GM19452 (cell line): Measurements from ENCODE around the gene NYAP1.
"Not testable (repeated sequence)": the region's sequence is repeated elsewhere in the genome, so short reads cannot be mapped to it uniquely, and the experiment has no call there.

Experiments used
- ATAC-seq: cut with Tn5 transposase; IDR thresholded peaks from one replicate; pipeline ENCODE4 v1.9.1; 2021; ENCODE audit not compliant: unreplicated experiment

The NYAP1 gene

DNA sequence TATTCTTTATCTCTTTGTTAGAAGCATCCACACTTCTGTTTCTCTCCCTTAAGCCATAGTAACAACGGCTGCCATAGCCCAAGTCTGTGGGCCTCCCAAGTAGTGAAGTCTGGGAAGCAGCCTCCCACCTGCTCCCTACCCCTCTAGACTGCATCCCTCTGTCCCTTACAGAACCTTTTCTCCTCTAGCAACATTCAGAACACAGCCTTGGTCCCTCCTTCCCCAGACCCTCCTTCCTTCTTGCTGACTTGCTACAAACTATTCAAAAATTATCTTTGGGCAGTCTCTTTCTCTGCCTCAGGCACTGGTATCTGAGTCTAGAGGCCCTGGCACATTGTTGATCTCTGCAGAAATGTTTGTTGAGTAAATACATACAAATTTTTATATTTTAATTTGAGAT is 2.3 kb upstream of the NYAP1 start:
- ATAC-seq: no peak

DNA sequence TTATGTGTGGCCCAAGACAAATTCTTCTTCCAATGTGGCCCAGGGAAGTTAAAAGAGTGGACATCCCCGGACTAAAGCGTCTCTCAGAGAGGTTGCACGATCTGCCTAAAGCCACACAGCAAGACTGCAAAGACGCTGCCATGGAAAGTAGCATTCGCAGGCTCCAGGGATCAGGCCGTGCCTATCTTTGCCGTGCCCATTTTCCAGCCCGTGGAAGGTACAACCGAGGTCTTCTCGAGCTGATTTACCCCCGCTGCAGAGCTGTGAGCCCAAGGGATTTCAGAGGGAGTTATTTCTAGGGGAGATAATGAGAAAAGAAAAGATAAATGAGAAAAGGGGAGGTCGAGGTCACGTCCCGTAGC is 1.0 kb upstream of the NYAP1 start:
- no peak for ATAC-seq

DNA sequence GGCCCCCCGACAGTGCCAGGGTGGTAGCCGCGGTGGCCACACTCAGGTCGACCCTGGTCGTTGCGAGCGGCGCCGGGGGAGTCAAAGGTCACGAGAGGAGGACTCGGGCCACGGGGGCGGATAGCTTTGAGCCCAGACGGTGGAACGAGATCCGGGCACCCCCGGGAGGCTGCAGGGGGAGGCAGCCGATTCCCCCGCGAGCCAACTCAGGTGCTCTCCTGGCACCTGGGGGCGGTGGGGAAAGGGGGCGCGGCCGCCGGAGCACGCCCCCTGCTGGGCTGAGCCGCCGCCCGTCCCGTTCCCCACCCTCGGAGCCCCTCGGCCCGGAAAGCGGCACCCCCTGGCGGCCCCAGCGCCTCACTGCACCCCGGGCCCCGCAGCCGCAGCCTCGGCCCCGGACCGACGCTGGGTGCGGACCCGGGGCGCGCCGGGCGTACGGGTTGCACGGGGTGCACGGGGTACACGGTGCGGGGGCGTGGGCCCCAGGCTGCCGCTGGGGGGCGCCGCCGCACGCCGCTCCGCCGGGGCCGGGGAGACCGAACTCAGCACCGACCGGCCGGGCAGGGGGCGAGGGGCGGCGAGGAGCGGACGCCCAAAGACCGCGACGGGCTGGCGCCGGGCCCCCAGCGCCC is 521 bp upstream of the NYAP1 start:
- peak; percentile 52 for ATAC-seq

DNA sequence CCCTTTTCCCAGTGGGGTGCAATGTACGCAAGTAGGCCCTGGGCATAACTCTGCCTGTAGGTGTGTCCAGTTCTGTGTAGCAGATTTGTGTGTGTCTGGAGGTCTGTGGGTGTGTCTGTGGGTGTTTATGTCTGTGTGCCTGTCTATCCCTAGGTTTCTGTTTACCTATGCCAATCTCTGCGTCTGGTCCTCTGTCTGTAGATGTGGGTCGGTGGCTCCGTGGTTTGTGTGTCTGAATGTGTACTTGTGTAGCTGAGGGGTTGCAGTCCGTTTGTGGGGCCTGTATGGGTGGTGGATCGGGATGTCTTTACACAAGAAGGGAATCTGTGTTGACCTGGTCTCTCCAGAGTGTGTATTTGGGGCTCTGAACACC is 932 bp downstream of the NYAP1 start:
- no peak for ATAC-seq

DNA sequence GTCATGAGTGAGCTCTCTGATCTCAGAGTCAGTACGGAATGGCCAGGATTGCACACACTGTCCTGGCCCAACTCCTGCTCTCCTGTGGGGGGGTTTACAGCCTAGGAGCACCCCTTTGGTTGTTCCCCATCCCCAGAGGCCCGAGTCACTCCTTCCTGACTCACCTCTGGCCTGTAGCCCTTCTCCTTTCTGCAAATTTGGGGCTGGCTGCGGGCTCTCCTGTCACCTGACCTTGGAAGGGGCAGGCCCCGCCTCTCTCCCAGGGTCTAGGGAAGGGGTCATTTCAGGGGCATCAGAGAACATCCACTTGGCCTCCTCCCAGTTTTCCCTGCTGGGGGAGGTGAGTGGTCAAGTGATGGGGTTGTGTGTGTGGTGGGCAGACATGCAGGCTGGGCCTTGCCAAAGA is 1.7 kb downstream of the NYAP1 start:
- no peak for ATAC-seq

DNA sequence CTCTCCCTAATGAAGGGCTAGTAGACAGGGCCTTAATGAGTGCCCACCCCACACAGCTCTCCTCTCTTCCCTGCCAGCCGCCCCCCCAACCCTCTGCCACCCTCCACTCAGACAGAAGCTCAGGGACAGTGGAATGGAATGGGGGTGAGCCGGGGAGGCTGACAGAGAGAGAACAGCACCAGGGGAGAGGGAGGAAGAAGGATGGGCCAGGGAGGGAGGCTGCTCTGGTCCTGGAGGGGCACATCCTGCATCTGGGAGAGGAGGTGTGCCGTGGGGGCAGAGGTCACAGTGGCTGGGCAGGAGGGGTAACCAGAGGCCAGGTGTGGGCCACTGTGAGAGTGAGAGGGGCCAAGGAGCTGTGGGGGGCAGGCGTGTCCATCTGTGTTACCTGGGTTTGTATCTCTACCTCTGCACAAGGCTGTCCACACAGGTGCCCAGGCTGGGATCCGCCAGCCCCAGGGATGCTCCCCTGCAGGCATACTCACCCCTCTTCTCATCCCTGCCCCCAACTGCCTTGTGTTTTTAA is 2.4 kb downstream of the NYAP1 start:
- ATAC-seq: no peak

DNA sequence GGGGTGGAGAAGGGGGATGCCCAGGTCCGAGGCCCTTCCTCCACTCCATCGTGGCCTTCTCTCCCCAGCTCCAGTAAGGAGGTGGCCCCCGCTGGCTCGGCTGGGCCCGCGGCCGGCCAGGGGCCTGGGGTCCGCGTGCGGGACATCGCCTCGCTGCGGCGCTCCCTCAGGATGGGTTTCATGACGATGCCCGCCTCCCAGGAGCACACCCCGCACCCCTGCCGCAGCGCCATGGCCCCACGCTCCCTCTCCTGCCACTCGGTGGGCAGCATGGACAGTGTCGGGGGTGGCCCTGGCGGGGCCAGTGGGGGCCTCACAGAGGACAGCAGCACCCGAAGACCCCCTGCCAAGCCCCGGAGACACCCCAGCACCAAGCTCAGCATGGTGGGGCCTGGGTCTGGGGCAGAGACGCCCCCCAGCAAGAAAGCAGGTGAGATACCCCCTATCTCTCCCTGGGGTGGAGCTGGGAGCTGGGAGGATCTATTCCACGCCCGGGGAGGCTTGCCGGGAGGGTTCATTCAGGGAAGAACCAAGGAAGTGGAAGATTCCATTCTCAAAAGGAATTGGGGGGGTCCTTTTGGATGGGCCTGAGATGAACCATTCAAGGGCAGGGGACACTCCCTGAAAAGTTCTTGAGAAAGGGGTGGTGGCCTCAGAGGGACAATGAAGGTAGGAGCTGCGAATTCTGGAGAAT is 3.2 kb downstream of the NYAP1 start:
- ATAC-seq: no peak

DNA sequence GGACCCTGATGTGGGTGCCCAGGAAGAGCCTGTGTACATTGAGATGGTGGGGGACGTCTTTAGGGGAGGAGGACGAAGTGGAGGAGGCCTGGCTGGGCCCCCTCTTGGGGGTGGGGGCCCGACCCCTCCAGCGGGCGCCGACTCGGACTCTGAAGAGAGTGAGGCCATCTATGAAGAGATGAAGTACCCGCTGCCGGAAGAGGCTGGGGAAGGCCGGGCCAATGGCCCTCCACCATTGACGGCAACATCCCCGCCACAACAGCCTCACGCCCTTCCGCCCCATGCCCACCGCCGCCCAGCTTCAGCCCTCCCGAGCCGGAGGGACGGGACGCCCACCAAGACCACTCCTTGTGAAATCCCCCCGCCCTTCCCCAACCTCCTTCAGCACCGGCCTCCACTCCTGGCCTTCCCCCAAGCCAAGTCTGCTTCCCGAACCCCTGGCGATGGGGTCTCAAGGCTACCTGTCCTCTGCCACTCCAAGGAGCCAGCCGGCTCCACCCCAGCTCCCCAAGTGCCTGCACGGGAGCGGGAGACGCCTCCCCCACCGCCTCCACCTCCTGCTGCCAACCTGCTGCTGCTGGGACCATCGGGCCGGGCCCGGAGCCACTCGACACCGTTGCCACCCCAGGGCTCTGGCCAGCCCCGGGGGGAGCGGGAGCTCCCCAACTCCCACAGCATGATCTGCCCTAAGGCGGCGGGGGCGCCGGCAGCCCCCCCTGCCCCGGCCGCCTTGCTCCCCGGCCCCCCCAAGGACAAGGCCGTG is 4.8 kb downstream of the NYAP1 start:
- no peak for ATAC-seq

DNA sequence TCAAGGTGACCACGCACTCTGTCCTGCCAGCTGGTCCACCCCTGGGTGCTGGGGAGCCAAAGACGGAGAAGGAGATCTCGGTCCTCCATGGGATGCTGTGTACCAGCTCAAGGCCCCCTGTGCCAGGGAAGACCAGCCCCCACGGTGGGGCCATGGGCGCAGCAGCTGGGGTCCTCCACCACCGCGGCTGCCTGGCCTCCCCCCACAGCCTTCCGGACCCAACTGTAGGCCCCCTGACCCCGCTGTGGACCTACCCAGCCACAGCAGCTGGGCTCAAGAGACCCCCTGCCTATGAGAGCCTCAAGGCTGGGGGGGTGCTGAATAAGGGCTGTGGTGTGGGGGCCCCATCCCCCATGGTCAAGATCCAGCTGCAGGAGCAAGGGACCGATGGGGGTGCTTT is 5.4 kb downstream of the NYAP1 start:
- no peak for ATAC-seq

DNA sequence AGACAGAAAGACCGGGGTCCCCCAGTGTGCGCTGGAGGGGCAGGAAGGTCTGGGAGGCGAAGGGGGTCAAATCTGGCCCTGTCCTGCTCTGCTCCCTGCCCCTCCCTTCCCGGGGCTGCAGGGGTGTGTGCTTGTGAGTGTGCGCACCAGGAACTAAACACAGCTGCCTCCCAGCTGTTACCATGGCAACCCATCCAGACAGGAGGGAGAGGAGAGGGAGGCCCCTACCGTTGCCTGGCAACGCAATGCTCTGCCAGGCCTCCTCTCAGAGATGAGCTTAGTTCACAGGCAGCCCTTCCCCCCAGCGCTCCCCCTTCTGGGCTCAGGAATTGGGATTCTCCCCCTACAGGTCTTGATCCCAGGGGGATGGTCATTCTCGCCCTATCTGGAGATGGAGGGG is 6.1 kb downstream of the NYAP1 start:
- ATAC-seq: no peak

DNA sequence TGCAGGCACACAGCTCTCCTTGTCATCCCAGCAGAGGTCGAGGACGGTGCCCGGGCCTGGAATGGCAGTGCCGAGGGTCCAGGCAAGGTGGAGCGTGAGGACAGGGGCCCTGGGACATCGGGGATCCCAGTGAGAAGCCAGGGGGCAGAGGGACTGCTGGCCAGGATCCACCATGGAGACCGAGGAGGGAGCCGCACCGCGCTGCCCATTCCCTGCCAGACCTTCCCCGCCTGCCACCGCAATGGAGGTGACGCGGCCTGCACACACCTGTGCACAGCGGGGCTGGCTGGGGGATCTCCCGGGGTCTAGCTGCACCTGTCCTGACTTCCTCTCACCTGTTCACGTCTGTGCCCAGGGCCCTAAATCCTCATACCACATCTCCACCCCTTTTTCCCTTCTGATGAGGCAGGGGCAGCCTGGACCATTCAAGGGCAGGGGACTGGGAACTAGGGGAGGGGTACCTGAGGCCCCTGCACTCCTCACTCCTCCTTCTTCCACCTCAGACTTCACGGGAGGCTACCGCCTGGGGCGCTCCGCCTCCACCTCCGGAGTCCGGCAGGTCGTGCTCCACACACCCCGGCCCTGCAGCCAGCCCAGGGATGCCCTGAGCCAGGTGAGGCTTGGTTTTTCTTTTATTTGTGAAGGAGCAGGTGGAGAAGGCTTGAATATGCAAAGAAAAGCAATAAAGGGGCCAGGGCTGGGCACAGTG is 6.9 kb downstream of the NYAP1 start:
- no peak for ATAC-seq

DNA sequence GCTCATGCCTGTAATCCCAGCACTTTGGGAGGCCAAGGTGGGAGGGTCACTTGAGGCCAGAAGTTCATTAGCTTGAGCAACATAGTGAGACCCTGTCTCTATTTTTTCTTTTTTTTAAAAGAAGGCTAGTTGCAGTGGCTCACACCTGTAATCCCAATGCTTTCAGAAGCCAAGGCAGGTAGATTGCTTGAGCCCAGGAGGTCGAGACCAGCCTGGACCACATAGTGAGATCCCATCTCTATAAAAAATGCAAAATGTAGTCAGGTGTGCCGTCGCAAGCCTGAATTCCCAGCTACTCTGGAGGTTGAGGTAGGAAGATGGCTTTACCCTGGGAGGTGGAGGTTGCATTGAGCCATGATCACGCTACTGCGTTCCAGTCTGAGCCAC is 7.5 kb downstream of the NYAP1 start:
- no peak for ATAC-seq

DNA sequence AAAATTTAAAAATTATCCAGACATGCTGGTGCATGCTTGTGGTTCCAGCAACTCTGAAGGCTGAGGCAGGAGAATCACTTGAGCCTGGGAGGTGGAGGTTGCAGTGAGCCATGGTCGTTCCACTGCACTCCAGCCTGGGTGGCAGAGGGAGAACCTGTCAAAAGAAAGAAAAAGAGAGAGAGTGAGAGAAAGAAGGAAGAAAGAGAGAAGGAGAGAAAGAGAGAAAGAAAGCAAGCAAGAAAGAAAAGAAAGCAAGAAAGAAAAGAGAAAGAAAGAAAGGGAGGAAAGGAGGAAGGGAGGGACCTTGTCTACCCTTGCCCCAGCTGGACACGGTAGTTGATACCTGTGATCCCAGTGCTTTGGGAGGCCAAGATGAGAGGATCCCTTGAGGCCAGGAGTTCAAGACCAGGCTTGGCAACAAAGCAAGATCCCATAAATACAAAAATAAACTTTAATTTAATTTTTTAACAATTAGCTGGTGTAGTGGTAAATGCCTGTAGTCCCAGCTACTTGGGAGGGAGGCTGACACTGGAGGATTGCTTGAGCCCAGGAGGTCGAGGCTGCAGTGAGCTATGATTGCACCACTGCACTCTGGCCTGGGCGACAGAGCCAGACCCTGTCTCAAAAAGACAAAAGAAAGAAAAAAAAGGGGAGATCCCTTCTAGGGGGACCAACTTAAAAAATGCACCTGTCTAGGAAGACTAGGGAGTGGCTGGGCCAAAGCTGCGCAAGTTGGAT is 9.2 kb downstream of the NYAP1 start:
- ATAC-seq: no peak

DNA sequence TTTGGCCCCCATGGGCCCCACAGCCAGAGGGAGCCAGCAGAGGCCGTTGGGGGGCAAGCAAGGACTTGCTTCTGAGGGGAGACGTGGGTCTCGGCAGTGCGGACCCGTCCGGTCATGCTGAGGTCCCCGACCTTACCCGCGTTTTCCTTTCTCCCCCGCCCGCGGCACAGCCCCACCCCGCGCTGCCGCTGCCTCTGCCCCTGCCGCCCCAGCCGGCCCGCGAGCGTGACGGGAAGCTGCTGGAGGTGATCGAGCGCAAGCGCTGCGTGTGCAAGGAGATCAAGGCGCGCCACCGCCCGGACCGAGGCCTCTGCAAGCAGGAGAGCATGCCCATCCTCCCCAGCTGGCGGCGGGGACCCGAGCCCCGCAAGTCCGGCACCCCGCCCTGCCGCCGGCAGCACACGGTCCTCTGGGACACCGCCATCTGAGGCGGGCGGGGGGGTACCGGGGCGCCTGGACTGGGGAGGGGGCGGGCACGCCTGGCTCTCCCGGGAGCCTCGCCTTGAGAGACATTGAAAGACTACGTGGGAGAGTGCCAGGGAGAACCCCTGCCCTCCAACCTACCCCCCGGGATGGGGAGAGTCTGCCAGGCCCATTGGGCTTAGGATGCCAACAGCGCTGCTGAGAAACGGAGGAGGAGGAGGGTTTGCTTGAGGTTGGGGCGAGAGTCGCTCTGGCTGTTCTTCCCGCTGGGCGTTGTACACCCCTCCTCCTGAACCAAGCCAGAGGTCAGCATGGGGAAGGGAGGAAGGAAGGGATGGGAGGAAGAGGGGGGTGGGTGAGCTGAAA is 9.9 kb downstream of the NYAP1 start:
- ATAC-seq: no peak

DNA sequence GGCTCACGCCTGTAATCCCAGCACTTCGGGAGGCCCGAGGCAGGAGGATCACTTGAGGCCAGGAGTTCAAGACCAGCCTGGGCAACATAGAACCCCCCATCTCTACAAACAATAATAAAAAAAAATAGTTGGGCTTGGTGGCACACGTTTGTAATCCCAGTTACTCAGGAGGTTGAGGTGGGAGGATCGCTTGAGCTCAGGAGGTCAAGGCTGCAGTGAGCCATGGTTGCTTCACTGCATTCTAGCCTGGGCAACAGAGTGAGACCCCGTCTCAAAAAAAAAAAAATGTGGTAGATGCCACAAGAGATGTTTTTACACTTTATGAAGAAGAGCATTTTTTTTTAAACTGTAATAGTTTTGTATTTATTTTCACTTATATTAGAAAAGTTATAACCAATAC is 12.8 kb downstream of the NYAP1 start:
- ATAC-seq: no peak

DNA sequence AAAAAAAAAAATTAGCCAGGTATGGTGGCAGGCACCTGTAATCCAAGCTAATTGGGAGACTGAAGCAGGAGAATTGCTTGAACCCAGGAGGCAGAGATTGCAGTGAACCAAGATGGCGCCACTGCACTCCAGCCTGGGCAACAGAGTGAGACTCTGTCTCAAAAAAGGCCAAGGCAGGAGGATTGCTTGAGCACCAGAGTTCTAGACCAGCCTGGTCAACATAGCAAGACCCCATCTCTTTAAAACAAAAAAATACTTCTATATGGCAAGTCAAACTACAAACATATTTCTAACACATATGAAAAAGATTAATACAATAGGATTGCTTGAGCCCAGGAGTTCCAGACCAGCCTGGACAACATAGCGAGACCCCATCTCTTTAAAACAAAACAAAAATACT is 17.0 kb downstream of the NYAP1 start:
- not testable (repeated sequence) for ATAC-seq

DNA sequence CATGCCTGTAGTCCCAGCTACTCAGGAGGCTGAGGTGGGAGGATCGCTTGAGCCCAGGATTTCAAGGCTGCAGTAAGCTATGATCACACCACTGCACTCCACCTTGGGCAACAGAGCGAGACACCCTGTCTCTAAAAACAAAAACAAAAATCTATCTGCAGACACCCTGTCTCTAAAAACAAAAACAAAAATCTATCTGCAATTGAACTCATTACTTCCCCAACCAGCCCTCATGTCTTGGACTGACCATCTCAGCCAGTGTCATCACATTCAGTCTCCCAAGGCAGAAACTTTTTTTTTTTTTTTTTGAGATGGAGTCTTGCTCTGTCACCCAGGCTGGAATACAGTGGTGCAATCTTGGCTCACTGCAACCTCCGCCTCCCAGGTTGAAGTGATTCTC is 20.3 kb downstream of the NYAP1 start:
- ATAC-seq: not testable (repeated sequence)

DNA sequence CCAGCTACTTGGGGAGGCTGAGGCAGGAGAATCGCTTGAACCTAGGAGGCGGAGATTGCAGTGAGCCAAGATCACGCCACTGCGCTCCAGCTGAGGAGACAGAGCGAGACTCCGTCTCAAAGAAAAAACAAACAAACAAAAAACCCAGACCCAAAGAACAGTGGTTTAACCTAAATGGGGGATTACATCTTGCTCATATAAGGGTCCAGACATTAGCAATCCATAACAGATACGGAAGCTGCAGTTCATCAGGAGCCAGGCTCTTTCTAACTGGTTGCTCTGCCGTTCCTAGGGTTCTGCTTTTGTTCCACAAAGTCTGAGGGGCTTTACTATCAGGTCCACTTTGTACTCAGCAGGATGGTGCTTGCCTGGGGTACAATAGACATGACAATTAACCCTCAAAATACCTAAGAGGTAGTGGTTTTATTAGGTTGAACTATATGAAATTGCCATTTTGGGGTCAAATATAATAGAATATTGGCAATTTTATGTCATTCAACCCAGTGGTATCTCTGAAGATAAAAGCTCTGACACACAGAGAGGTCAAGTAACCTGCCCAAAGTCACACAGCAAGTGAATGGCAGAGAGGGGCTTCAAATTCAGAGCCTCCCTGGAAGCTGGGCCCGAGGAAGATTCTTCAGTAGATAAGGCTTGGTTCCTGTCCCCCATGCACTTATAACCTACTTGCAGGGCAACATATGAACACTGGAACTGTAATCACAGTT is 21.3 kb downstream of the NYAP1 start:
- no peak for ATAC-seq

DNA sequence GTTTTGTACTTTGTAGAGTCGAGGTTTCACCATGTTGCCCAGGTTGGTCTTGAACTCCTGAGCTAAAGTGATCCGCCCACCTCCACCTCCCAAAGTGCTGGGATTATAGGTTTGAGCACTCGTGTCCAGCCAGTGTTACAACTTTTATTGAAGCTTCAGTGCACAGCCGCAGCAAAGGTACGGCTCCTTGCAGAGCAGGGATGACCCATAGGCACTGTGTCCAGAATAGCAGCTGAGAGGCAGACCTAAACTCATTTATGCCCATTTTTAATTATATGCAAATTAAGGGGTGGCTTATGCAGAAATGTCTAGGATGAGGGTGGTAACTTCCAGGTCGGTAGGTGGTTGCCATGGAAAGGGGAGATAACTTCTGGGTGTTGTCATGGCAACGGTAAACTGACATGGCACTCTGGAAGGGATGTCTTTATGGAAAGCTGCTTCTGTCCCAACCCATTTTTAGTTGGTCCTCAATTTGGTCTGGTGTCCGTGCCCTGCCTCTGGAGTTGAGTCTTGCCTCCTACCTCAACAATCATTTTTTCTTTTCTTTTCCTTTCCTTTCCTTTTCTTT is 22.7 kb downstream of the NYAP1 start:
- ATAC-seq: no peak
